ENCODE data around the gene CCNI2. TPM values are rescaled to one million over a fixed set of nuclear protein-coding genes. Genes with fewer than 3 reads are reported as not detected.
"Not testable (repeated sequence)": the region's sequence is repeated elsewhere in the genome, so short reads cannot be mapped to it uniquely, and the experiment has no call there.

The CCNI2 gene
- total RNA-seq, 3 donors from 2014 or later = 0.98 to 2.0 TPM; not detected in 1

- Histone ChIP-seq H3K4me1 (no peaks in the 10 kb centered on the region), H3K4me3 (no peak overlapping the region), H3K27me3 (no peaks in the 10 kb centered on the region), H3K9me3 (no peaks in the 10 kb centered on the region), H3K36me3 (no peaks in the 10 kb centered on the region), H3K27ac (no peak overlapping the region)
- no peak for DNase-seq (ENCODE audit: low spot score in 2 of 2)
- intact Hi-C loops (cut with DNase I; ENCODE audit: low total_unique reads) = no loop called here
- TF ChIP-seq POLR2AphosphoS5 (IDR thresholded peaks at IDR 0.05) (no peak), CTCF (IDR thresholded peaks at IDR 0.05) (no peak), POLR2A (IDR thresholded peaks at IDR 0.05) (no peak)
Observed at GRCh38 chr5:132799392-132799791, 52.2 kb downstream of the CCNI2 start.

- Histone ChIP-seq H3K4me1 (no peaks in the 10 kb centered on the region), H3K27ac (no peak overlapping the region), H3K36me3 (no peaks in the 10 kb centered on the region), H3K27me3 (no peaks in the 10 kb centered on the region), H3K4me3 (no peak overlapping the region), H3K9me3 (no peaks in the 10 kb centered on the region)
- TF ChIP-seq CTCF (IDR thresholded peaks at IDR 0.05) = no peak
- TF ChIP-seq POLR2AphosphoS5 (IDR thresholded peaks at IDR 0.05) = no peak
- no peak for TF ChIP-seq POLR2A (IDR thresholded peaks at IDR 0.05)
- intact Hi-C loops (cut with DNase I; ENCODE audit: low total_unique reads) = no loop called here
- no peak for DNase-seq (ENCODE audit: low spot score in 2 of 2)
Observed at GRCh38 chr5:132800545-132800944, 53.3 kb downstream of the CCNI2 start.

GRCh38 chr5:132802044-132802684 lies 54.9 kb downstream of the CCNI2 start:
- intact Hi-C loops (cut with DNase I; ENCODE audit: low total_unique reads) = no loop called here
- no peak for TF ChIP-seq CTCF (IDR thresholded peaks at IDR 0.05)
- no peak for TF ChIP-seq POLR2AphosphoS5 (IDR thresholded peaks at IDR 0.05)
- TF ChIP-seq POLR2A (IDR thresholded peaks at IDR 0.05) = no peak
- H3K4me3 ChIP-seq = no peak overlapping the region
- H3K27me3 ChIP-seq = no peaks in the 10 kb centered on the region
- DNase-seq (ENCODE audit: low spot score in 2 of 2) = no peak
- no peaks in the 10 kb centered on the region for H3K36me3 ChIP-seq
- no peak overlapping the region for H3K27ac ChIP-seq
- H3K9me3 ChIP-seq = no peaks in the 10 kb centered on the region
- no peaks in the 10 kb centered on the region for H3K4me1 ChIP-seq

- DNase-seq (ENCODE audit: low spot score in 2 of 2); intact Hi-C loops (cut with DNase I; ENCODE audit: low total_unique reads); H3K27me3 ChIP-seq; H3K9me3 ChIP-seq; H3K27ac ChIP-seq; H3K4me3 ChIP-seq; H3K36me3 ChIP-seq; H3K4me1 ChIP-seq: not testable (repeated sequence)
Observed at GRCh38 chr5:132802685-132803066, 55.5 kb downstream of the CCNI2 start.

Other genes with a start within 250 kb of the CCNI2 start
- gene IL5, start 203.9 kb upstream of the CCNI2 start, total RNA-seq = not detected
- gene RAD50, start 190.4 kb upstream of the CCNI2 start, total RNA-seq = 10 to 100 TPM; 44.2 to 47.4 (median 44.6) TPM
- gene IL13, start 89.3 kb upstream of the CCNI2 start, total RNA-seq = under 1 TPM in 2 of 3 donors, not detected in 1; 0.33 to 0.73 TPM
- not detected for gene IL4, start 73.4 kb upstream of the CCNI2 start, total RNA-seq
- gene KIF3A, start 9.9 kb upstream of the CCNI2 start, total RNA-seq = 10 to 100 TPM in 2 of 3 donors, 1 to 10 TPM in 1; 4.5 to 15.7 (median 11.5) TPM
- gene SEPTIN8, start 29.8 kb downstream of the CCNI2 start, total RNA-seq = 10 to 100 TPM; 26.4 to 43.0 (median 40.0) TPM
- 1 to 10 TPM in 1 of 3 donors, under 1 TPM in 2; 0.66 to 3.2 (median 0.96) TPM for gene SOWAHA, start 65.9 kb downstream of the CCNI2 start, total RNA-seq
- gene SHROOM1, start 83.2 kb downstream of the CCNI2 start, total RNA-seq = 10 to 100 TPM in 1 of 3 donors, 1 to 10 TPM in 2; 2.4 to 12.6 (median 9.5) TPM
- gene GDF9, start 119.0 kb downstream of the CCNI2 start, total RNA-seq = under 1 TPM; 0.33 to 0.64 (median 0.44) TPM
- 100 to 1,000 TPM; 106 to 184 (median 150) TPM for gene UQCRQ, start 119.2 kb downstream of the CCNI2 start, total RNA-seq
- gene LEAP2, start 126.2 kb downstream of the CCNI2 start, total RNA-seq = 1 to 10 TPM in 2 of 3 donors, under 1 TPM in 1; 0.80 to 4.1 (median 2.9) TPM
- 100 to 1,000 TPM in 1 of 3 donors, 10 to 100 TPM in 2; 70.2 to 108 (median 75.4) TPM for gene AFF4, start 216.2 kb downstream of the CCNI2 start, total RNA-seq